Right lobe of liver (tissue), 4 donors: ENCODE results near the gene APOL6.
A peak's percentile ranks its signal among the peaks of the same experiment; 100 is the strongest.

Experiments
- CTCF ChIP-seq, 4 donors: fragments of 200-600 bp in 3 of 4; fragments of 450-650 bp in 1 of 4; IDR thresholded peaks; one replicate each; pipeline versions ENCODE4 v1.5.1 to v1.8.0; 2016 to 2022; ENCODE audit warnings: antibody characterized with exemption in 4 of 4, mild to moderate bottlenecking in 2 of 4
- POLR2A ChIP-seq: fragments of 450-650 bp; IDR thresholded peaks from one replicate; pipeline ENCODE4 v1.6.1; 2017; ENCODE audit warnings: antibody characterized with exemption, mild to moderate bottlenecking
- donor health status: DM: no; HTN: no; CAD: no.
- donor health status: DM: no; HTN: no; CAD: no.
- donor health status: DM: no; HTN: yes; CAD: no.

GRCh38 chr22:35627267-35628041, 20.8 kb upstream of the APOL6 start:
- TF ChIP-seq CTCF (IDR thresholded peaks at IDR 0.05) = peak; percentile 45 to 58 (median 54)
- TF ChIP-seq POLR2A = peak; percentile 61
